HepG2 (cell line): Measurements from ENCODE around the gene USP2. TPM values are rescaled to one million over a fixed set of nuclear protein-coding genes. Genes with fewer than 3 reads are reported as not detected.

Experiments
- FOXK2 ChIP-seq: fragments of 450-650 bp; IDR thresholded peaks from 2 replicates; pipeline ENCODE4 v1.6.1; 2016
- KAT2B ChIP-seq: fragments of 150-350 bp; IDR thresholded peaks from 2 replicates; pipeline ENCODE4 v1.6.1; 2014; ENCODE audit warnings: low read depth, low read length, borderline replicate concordance
- KLF13 ChIP-seq: sonication (generic); formaldehyde crosslinking; IDR thresholded peaks from 2 replicates; pipeline ENCODE4 v1.4.0; 2020; ENCODE audit warnings: mild to moderate bottlenecking, missing genetic modification reagents
- MZF1 ChIP-seq: sonication (generic); formaldehyde crosslinking; IDR thresholded peaks from 2 replicates; pipeline ENCODE4 v1.8.1; 2023; ENCODE audit warnings: mild to moderate bottlenecking, missing genetic modification reagents, borderline replicate concordance
- POLR2AphosphoS5 ChIP-seq: IDR thresholded peaks from 2 replicates; pipeline ENCODE4 v1.6.1; 2012; ENCODE audit warnings: low read depth, low read length
- SALL1 ChIP-seq: sonication (generic); formaldehyde crosslinking; IDR thresholded peaks from 2 replicates; pipeline ENCODE4 v1.8.0; 2022; ENCODE audit warnings: mild to moderate bottlenecking, missing genetic modification reagents
- TCF12 ChIP-seq, 2 experiments: fragments of 450-650 bp in 1 of 2; sonication (generic) in 1 of 2; formaldehyde crosslinking in 1 of 2; IDR thresholded peaks; 2 replicates each; pipeline versions ENCODE4 v1.6.1 to v1.8.0; 2017 to 2022; ENCODE audit warnings: antibody characterized with exemption in 1 of 2, mild to moderate bottlenecking in 1 of 2, missing genetic modification reagents in 1 of 2, moderate library complexity in 1 of 2
- ZBED4 ChIP-seq: sonication (generic); formaldehyde crosslinking; IDR thresholded peaks from 2 replicates; pipeline ENCODE4 v1.4.0; 2020; ENCODE audit warnings: missing genetic modification reagents, borderline replicate concordance
- ZBTB1 ChIP-seq: sonication (generic); formaldehyde crosslinking; IDR thresholded peaks from 2 replicates; pipeline ENCODE4 v1.4.0; 2020; ENCODE audit warnings: missing genetic modification reagents, borderline replicate concordance
- ZNF274 ChIP-seq: sonication (generic); formaldehyde crosslinking; IDR thresholded peaks from 2 replicates; pipeline ENCODE4 v1.5.1; 2020; ENCODE audit warnings: mild to moderate bottlenecking, missing genetic modification reagents
- ZNF331 ChIP-seq: sonication (generic); formaldehyde crosslinking; IDR thresholded peaks from 2 replicates; pipeline ENCODE4 v1.4.0; 2020; ENCODE audit warnings: missing genetic modification reagents
- ZNF749 ChIP-seq: sonication (generic); formaldehyde crosslinking; IDR thresholded peaks from 2 replicates; pipeline ENCODE4 v1.8.0; 2022; ENCODE audit warnings: mild to moderate bottlenecking, missing genetic modification reagents, moderate library complexity, borderline replicate concordance
- polyA plus RNA-seq, 8 experiments: library from polyadenylated mRNA; depleted of rRNA in 3 of 8; stranded (reverse) in 7 of 8; unstranded in 1 of 8; fragments of >200 nt; fragmentation: Illumina TruSeq in 4 of 8; extraction: Trizol in 4 of 8; gene quantifications; 2 replicates each; pipeline versions ENCODE4 v1.2.1 to v1.2.3, GENCODE V29; 2011 to 2016; ENCODE audit warnings: low read depth in 4 of 8, missing spikeins in 1 of 8, mixed read lengths in 1 of 8; ENCODE audit not compliant: insufficient read depth in 1 of 8
- total RNA-seq, 5 experiments: library from RNA; depleted of rRNA; stranded (reverse); fragments of >200 nt; fragmentation: Illumina TruSeq; extraction: Trizol; gene quantifications; 2 replicates each; pipeline ENCODE4 v1.2.3, GENCODE V29; 2016; ENCODE audit warnings: low read depth in 1 of 5
- TF ChIP-seq, protein P1 (sequence below), 2 experiments: sonication (generic) in 1 of 2; formaldehyde crosslinking in 1 of 2; IDR thresholded peaks; 2 replicates each; pipeline versions ENCODE4 v1.5.1 to v1.6.1; 2011 to 2020; ENCODE audit warnings: borderline replicate concordance in 1 of 2, low read depth in 1 of 2, low read length in 1 of 2, mild to moderate bottlenecking in 1 of 2, missing genetic modification reagents in 1 of 2, moderate library complexity in 1 of 2
- TF ChIP-seq, protein P2 (sequence below): sonication (generic); formaldehyde crosslinking; conservative IDR thresholded peaks from 2 replicates; pipeline ENCODE4 v1.4.0; 2020; ENCODE audit warnings: missing genetic modification reagents
- TF ChIP-seq, protein P3 (sequence below): sonication (generic); formaldehyde crosslinking; IDR thresholded peaks from 2 replicates; pipeline ENCODE4 v1.8.0; 2022; ENCODE audit warnings: low read depth, missing genetic modification reagents

The USP2 gene
- total and polyA plus RNA-seq, 2 of the 13 experiments (the other 11 are each of a cell fraction or from before 2014, with no cell fraction given) = 2.5 to 6.0 TPM

DNA sequence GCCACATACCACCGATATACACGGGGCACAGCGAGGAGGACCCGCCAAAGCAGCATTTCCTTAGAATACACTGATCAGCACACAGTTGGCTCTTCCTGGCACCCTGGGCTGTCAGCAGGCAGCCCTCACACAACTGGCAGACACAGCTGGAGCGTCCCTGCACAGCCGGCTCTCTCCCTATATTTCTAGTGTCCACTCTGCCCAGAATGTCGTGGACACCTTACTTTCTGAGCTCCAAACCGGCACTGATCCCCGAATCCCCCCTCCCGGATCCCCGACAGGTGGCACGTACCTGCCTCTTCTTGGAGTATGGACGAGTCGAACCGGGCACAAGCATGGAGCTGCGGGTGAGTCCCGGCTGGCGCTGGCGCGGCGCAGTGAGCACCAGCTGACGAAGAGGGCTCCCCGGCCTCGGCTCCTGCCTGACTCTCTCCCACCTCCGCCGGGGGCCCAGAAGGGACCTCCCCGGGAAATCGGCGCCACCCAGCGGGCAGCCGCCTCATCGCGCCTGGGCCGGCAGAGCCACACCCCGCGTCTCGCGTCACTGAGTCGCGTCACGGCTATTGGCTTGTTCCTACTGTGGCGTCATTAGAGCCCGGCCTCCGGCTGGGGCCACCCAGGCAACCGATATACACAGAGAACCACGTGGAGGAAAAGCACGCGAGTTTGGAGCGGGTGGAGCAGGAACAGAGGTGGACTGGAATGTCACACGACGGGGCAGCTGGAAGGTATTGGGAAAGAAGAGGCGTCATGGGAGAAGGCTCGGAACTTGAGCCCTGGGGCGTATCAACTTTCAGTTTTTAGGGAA lies at the start of gene USP2 (continued):
- no peak for TF ChIP-seq ZBED4 (CRISPR knock-in tag)
- no peak for TF ChIP-seq KAT2B
- TF ChIP-seq TCF12 (IDR thresholded peaks at IDR 0.05) = no peak
- no peak for TF ChIP-seq TCF12 (CRISPR knock-in tag; IDR thresholded peaks at IDR 0.05)
- peak; percentile 30; the same call in 1 of the 2 replicates for TF ChIP-seq ZNF274 (CRISPR knock-in tag)
- TF ChIP-seq, protein P1, sequence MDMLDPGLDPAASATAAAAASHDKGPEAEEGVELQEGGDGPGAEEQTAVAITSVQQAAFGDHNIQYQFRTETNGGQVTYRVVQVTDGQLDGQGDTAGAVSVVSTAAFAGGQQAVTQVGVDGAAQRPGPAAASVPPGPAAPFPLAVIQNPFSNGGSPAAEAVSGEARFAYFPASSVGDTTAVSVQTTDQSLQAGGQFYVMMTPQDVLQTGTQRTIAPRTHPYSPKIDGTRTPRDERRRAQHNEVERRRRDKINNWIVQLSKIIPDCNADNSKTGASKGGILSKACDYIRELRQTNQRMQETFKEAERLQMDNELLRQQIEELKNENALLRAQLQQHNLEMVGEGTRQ (IDR thresholded peaks at IDR 0.05; ENCODE audit: low read depth, low read length) = peak; percentile 64
- TF ChIP-seq, protein P1 (CRISPR knock-in tag; IDR thresholded peaks at IDR 0.05; ENCODE audit: borderline replicate concordance) = peak; percentile 60; the same call in 1 of the 2 replicates
- TF ChIP-seq KLF13 (CRISPR knock-in tag) = no peak
- no peak for TF ChIP-seq ZBTB1
- TF ChIP-seq POLR2AphosphoS5 = 0 out of 2 replicates have a peak, but pooled peaks have one; percentile 46
- TF ChIP-seq, protein P2, sequence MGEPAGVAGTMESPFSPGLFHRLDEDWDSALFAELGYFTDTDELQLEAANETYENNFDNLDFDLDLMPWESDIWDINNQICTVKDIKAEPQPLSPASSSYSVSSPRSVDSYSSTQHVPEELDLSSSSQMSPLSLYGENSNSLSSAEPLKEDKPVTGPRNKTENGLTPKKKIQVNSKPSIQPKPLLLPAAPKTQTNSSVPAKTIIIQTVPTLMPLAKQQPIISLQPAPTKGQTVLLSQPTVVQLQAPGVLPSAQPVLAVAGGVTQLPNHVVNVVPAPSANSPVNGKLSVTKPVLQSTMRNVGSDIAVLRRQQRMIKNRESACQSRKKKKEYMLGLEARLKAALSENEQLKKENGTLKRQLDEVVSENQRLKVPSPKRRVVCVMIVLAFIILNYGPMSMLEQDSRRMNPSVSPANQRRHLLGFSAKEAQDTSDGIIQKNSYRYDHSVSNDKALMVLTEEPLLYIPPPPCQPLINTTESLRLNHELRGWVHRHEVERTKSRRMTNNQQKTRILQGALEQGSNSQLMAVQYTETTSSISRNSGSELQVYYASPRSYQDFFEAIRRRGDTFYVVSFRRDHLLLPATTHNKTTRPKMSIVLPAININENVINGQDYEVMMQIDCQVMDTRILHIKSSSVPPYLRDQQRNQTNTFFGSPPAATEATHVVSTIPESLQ (CRISPR knock-in tag) = no peak
- TF ChIP-seq ZNF749 (CRISPR knock-in tag) = no peak
- peak; percentile 93 for TF ChIP-seq FOXK2
- TF ChIP-seq, protein P3, sequence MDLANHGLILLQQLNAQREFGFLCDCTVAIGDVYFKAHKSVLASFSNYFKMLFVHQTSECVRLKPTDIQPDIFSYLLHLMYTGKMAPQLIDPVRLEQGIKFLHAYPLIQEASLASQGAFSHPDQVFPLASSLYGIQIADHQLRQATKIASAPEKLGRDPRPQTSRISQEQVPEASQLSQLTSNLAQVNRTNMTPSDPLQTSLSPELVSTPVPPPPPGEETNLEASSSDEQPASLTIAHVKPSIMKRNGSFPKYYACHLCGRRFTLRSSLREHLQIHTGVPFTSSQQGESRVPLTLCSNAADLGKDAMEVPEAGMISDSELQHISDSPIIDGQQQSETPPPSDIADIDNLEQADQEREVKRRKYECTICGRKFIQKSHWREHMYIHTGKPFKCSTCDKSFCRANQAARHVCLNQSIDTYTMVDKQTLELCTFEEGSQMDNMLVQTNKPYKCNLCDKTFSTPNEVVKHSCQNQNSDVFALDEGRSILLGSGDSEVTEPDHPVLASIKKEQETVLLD (CRISPR knock-in tag) = 0 out of 2 replicates have a peak, but pooled peaks have one; percentile 40
- peak; percentile 66 for TF ChIP-seq SALL1 (CRISPR knock-in tag)
- TF ChIP-seq ZNF331 (CRISPR knock-in tag) = peak; percentile 61; the same call in 1 of the 2 replicates
- 0 out of 2 replicates have a peak, but pooled peaks have one; percentile 42 for TF ChIP-seq MZF1
